GM21360 (cell line): ENCODE measurements around the gene SETD5.

Experiments used
- ATAC-seq: cut with Tn5 transposase; IDR thresholded peaks from one replicate; pipeline ENCODE4 v1.9.1; 2021; ENCODE audit warnings: mild to moderate bottlenecking, moderate library complexity; ENCODE audit not compliant: unreplicated experiment

Gene SETD5

GRCh38 chr3:9397332-9397905, at the start of gene SETD5:
Gene SETD5, plus strand, starts transcription at chr3:9397615. Its CDS starts 31,324 bp downstream, at chr3:9428939.
- peak; percentile 45 for ATAC-seq

GRCh38 chr3:9347887-9348286, 49.5 kb upstream of the SETD5 start:
- no peak for ATAC-seq

- ATAC-seq = no peak
These were observed 47.9 kb upstream of the SETD5 start for GRCh38 chr3:9349321-9350117.

- no peak for ATAC-seq
These were observed 45.7 kb upstream of the SETD5 start for GRCh38 chr3:9351709-9352126.

GRCh38 chr3:9352917-9353752, 44.3 kb upstream of the SETD5 start:
- no peak for ATAC-seq

- ATAC-seq = no peak
These were observed 35.6 kb upstream of the SETD5 start for GRCh38 chr3:9361691-9362388.

GRCh38 chr3:9362731-9363530, 34.5 kb upstream of the SETD5 start, which contains the start of gene THUMPD3:
Gene THUMPD3, plus strand, starts transcription at chr3:9363054. Its CDS starts 2,015 bp downstream, at chr3:9365069.
- peak; percentile 94 for ATAC-seq

- ATAC-seq = no peak
These were observed 27.9 kb upstream of the SETD5 start for GRCh38 chr3:9369508-9369907.

- ATAC-seq = no peak
These were observed 23.9 kb upstream of the SETD5 start for GRCh38 chr3:9373465-9373864.

GRCh38 chr3:9377981-9378380, 19.4 kb upstream of the SETD5 start:
- no peak for ATAC-seq

GRCh38 chr3:9379327-9379726, 18.1 kb upstream of the SETD5 start:
- no peak for ATAC-seq

- no peak for ATAC-seq
These were observed 17.4 kb upstream of the SETD5 start for GRCh38 chr3:9380014-9380413.

- ATAC-seq = no peak
These were observed 13.1 kb upstream of the SETD5 start for GRCh38 chr3:9384141-9384828.

GRCh38 chr3:9385187-9386077, 12.0 kb upstream of the SETD5 start:
- no peak for ATAC-seq

- ATAC-seq = no peak
These were observed 11.3 kb upstream of the SETD5 start for GRCh38 chr3:9386078-9386459.

GRCh38 chr3:9386501-9387321, 10.7 kb upstream of the SETD5 start:
- ATAC-seq = no peak

GRCh38 chr3:9387322-9387655, 10.1 kb upstream of the SETD5 start:
- no peak for ATAC-seq

GRCh38 chr3:9388142-9388541, 9.3 kb upstream of the SETD5 start:
- no peak for ATAC-seq
